HCT116 (cell line): Measurements from ENCODE around the gene CFB. TPM values are rescaled to one million over a fixed set of nuclear protein-coding genes. Genes with fewer than 3 reads are reported as not detected.

Experiments
- ATAC-seq: fragments of 200-7000 bp; cut with Tn5 transposase; 2 replicates; pipeline ENCODE4 v1.9.1; 2020; ENCODE audit warnings: mild to moderate bottlenecking, moderate library complexity
- BruUV-seq: library from RNA; stranded (reverse); fragments of 400-500 nt; replicated peaks from 2 replicates; lab custom pipeline; 2021; lab: Mats Ljungman, UMichigan
- CTCF ChIA-PET: fragments of 300-600 bp; sonication (Branson Sonifier 250); formaldehyde crosslinking; loops from one replicate; lab custom pipeline; 2021; ENCODE audit warnings: antibody characterized with exemption; lab: Charles Lee
- POLR2A ChIA-PET: fragments of 300-600, 350-600 bp; sonication (Branson Sonifier 250); formaldehyde crosslinking; loops from one replicate; lab custom pipeline; 2021; ENCODE audit warnings: antibody characterized with exemption; lab: Charles Lee
- RAD21 ChIA-PET, 2 experiments: fragments of 300-600 bp; sonication (Branson Sonifier 250); formaldehyde crosslinking; loops; one replicate each; lab custom pipeline; 2023; ENCODE audit warnings: low total read pairs in 2 of 2; ENCODE audit not compliant: uncharacterized antibody in 2 of 2, unreplicated experiment in 2 of 2, low non-redundant PET in 1 of 2; lab: Charles Lee
- DNase-seq: peaks from one replicate; pipeline ENCODE4 v3.0.0-alpha.2; 2010; ENCODE audit warnings: low read depth, low spot score
- H2AFZ ChIP-seq: fragments of 200-600 bp; shearing (Covaris generic), sonication (generic); 2 replicates; pipeline ENCODE4 v1.6.1; 2017; ENCODE audit warnings: low read depth, mixed run types, mixed read lengths, antibody characterized with exemption, low read length; ENCODE audit not compliant: poor library complexity, severe bottlenecking
- H3K27ac ChIP-seq: 2 replicates; pipeline ENCODE4 v1.5.1; 2012; ENCODE audit warnings: low read depth, low read length
- H3K27me3 ChIP-seq: fragments of 200-600 bp; sonication (generic); 2 replicates; pipeline ENCODE4 v1.6.1; 2016; ENCODE audit warnings: mixed run types, low read length, mixed read lengths; ENCODE audit not compliant: insufficient read depth
- H3K36me3 ChIP-seq, 2 experiments: fragments of 200-500 bp in 1 of 2; fragments of 200-600 bp in 1 of 2; sonication (Bioruptor generic) in 1 of 2; sonication (generic) in 1 of 2; 2 replicates each; pipeline versions ENCODE4 v1.5.1 to v1.6.1; 2014 to 2016; ENCODE audit warnings: low read length in 2 of 2, inconsistent platforms in 1 of 2, mixed read lengths in 1 of 2, mixed run types in 1 of 2; ENCODE audit not compliant: insufficient read depth in 2 of 2, control insufficient read depth in 1 of 2
- H3K4me1 ChIP-seq, 2 experiments: fragments of 200-600 bp in 1 of 2; sonication (generic) in 1 of 2; 2 replicates each; pipeline versions ENCODE4 v1.5.1 to v1.6.1; 2012 to 2017; ENCODE audit warnings: low read length in 2 of 2, inconsistent platforms in 1 of 2, mild to moderate bottlenecking in 1 of 2, mixed read lengths in 1 of 2, mixed run types in 1 of 2, moderate library complexity in 1 of 2; ENCODE audit not compliant: insufficient read depth in 2 of 2, control insufficient read depth in 1 of 2
- H3K4me2 ChIP-seq: fragments of 200-600 bp; sonication (generic); 2 replicates; pipeline ENCODE4 v1.6.1; 2017; ENCODE audit warnings: mixed run types, low read length, mixed read lengths
- H3K4me3 ChIP-seq, 2 experiments: fragments of 200-600 bp in 1 of 2; sonication (generic) in 1 of 2; replicated peaks in 1 of 2; 2 replicates each; pipeline ENCODE4 v1.5.1; 2011 to 2016; ENCODE audit warnings: low read length in 2 of 2, control low read depth in 1 of 2, low read depth in 1 of 2, mild to moderate bottlenecking in 1 of 2, mixed read lengths in 1 of 2, mixed run types in 1 of 2
- H3K79me2 ChIP-seq: fragments of 200-600 bp; sonication (generic); 2 replicates; pipeline ENCODE4 v1.6.1; 2017; ENCODE audit warnings: mild to moderate bottlenecking, mixed run types, low read length, moderate library complexity, mixed read lengths; ENCODE audit not compliant: insufficient read depth
- H3K9ac ChIP-seq: fragments of 200-600 bp; sonication (generic); 2 replicates; pipeline ENCODE4 v1.6.1; 2016; ENCODE audit warnings: low read length, mixed read lengths
- H3K9me2 ChIP-seq: fragments of 200-600 bp; sonication (generic), shearing (Covaris generic); 2 replicates; pipeline ENCODE4 v1.6.1; 2017; ENCODE audit warnings: mixed run types, mild to moderate bottlenecking, moderate library complexity; ENCODE audit not compliant: insufficient read depth
- H3K9me3 ChIP-seq, 2 experiments: fragments of 200-500 bp in 1 of 2; fragments of 200-600 bp in 1 of 2; sonication (Bioruptor generic) in 1 of 2; sonication (generic) in 1 of 2; 2 replicates each; pipeline ENCODE4 v1.6.1; 2014 to 2017; ENCODE audit warnings: low read length in 2 of 2, mixed read lengths in 2 of 2, inconsistent platforms in 1 of 2, low read depth in 1 of 2, mild to moderate bottlenecking in 1 of 2, mixed run types in 1 of 2, moderate library complexity in 1 of 2; ENCODE audit not compliant: control insufficient read depth in 1 of 2, insufficient read depth in 1 of 2
- H4K20me1 ChIP-seq: fragments of 200-600 bp; sonication (generic), shearing (Covaris generic); 2 replicates; pipeline ENCODE4 v1.6.1; 2017; ENCODE audit warnings: mixed run types, mild to moderate bottlenecking, moderate library complexity; ENCODE audit not compliant: insufficient read depth
- ATF3 ChIP-seq: IDR thresholded peaks from 2 replicates; pipeline ENCODE4 v1.6.1; 2012
- CBX3 ChIP-seq: IDR thresholded peaks from 2 replicates; pipeline ENCODE4 v1.6.1; 2012; ENCODE audit warnings: low read depth
- CEBPB ChIP-seq: IDR thresholded peaks from 2 replicates; pipeline ENCODE4 v1.6.1; 2012; ENCODE audit warnings: low read depth
- CTCF ChIP-seq, 3 experiments: fragments of 200-600 bp in 1 of 3; sonication (generic) in 1 of 3; IDR thresholded peaks in 2 of 3; conservative IDR thresholded peaks in 1 of 3; 2 replicates each; pipeline ENCODE4 v1.5.1; 2012 to 2017; ENCODE audit warnings: low read depth in 2 of 3, low read length in 2 of 3, antibody characterized with exemption in 1 of 3, borderline replicate concordance in 1 of 3, control low read depth in 1 of 3, mild to moderate bottlenecking in 1 of 3, mixed read lengths in 1 of 3, mixed run types in 1 of 3, moderate library complexity in 1 of 3; ENCODE audit not compliant: insufficient read depth in 1 of 3
- EGR1 ChIP-seq: IDR thresholded peaks from 2 replicates; pipeline ENCODE4 v1.6.1; 2012; ENCODE audit warnings: low read depth
- ELF1 ChIP-seq: IDR thresholded peaks from 2 replicates; pipeline ENCODE4 v1.6.1; 2012; ENCODE audit warnings: low read depth, borderline replicate concordance
- EZH2 ChIP-seq: fragments of 200-600 bp; sonication (generic); IDR thresholded peaks from 2 replicates; pipeline ENCODE4 v1.6.1; 2017; ENCODE audit warnings: antibody characterized with exemption, mixed run types
- EZH2phosphoT487 ChIP-seq: fragments of 200-600 bp; IDR thresholded peaks from 2 replicates; pipeline ENCODE4 v1.6.1; 2018; ENCODE audit warnings: antibody characterized with exemption, borderline replicate concordance
- FOSL1 ChIP-seq: IDR thresholded peaks from 2 replicates; pipeline ENCODE4 v1.6.1; 2012; ENCODE audit warnings: low read depth
- JUND ChIP-seq: IDR thresholded peaks from 2 replicates; pipeline ENCODE4 v1.6.1; 2012
- POLR2A ChIP-seq: IDR thresholded peaks from 2 replicates; pipeline ENCODE4 v1.7.0; 2011; ENCODE audit warnings: borderline replicate concordance; ENCODE audit not compliant: insufficient read depth, insufficient read length; ENCODE audit errors: extremely low read depth
- POLR2AphosphoS5 ChIP-seq: IDR thresholded peaks from 2 replicates; pipeline ENCODE4 v1.6.1; 2011; ENCODE audit warnings: mild to moderate bottlenecking, low read depth, low read length, moderate library complexity
- REST ChIP-seq: IDR thresholded peaks from 2 replicates; pipeline ENCODE4 v1.6.1; 2012; ENCODE audit warnings: low read depth
- SIN3A ChIP-seq: IDR thresholded peaks from 2 replicates; pipeline ENCODE4 v1.6.1; 2012; ENCODE audit warnings: low read depth
- SP1 ChIP-seq: IDR thresholded peaks from 2 replicates; pipeline ENCODE4 v1.6.1; 2012; ENCODE audit warnings: low read depth
- SRF ChIP-seq: IDR thresholded peaks from 2 replicates; pipeline ENCODE4 v1.6.1; 2012; ENCODE audit warnings: low read depth
- ZFX ChIP-seq: fragments of 450-650 bp; IDR thresholded peaks from 2 replicates; pipeline ENCODE4 v1.6.1; 2017
- ZNF274 ChIP-seq: fragments of 200-500 bp; sonication (Bioruptor generic); IDR thresholded peaks from 2 replicates; pipeline ENCODE4 v1.6.1; 2014; ENCODE audit warnings: mild to moderate bottlenecking, low read depth, low read length, inconsistent platforms
- intact Hi-C: fragments of 100-400 bp; cut with micrococcal nuclease; formaldehyde crosslinking; loops from 2 replicates; pipeline ENCODE4 v1.10.0; 2022
- total RNA-seq: library from RNA; stranded (reverse); gene quantifications from one replicate; pipeline ENCODE4 v1.2.1, GENCODE V29; 2021; ENCODE audit not compliant: unreplicated experiment
- TF ChIP-seq, protein P1 (sequence below): IDR thresholded peaks from 2 replicates; pipeline ENCODE4 v1.6.1; 2011; ENCODE audit warnings: mild to moderate bottlenecking, low read length, moderate library complexity; ENCODE audit not compliant: insufficient replicate concordance; ENCODE audit errors: extremely low read depth
- TF ChIP-seq, protein P2 (sequence below): IDR thresholded peaks from 2 replicates; pipeline ENCODE4 v1.6.1; 2012

The CFB gene
- total RNA-seq, 1 experiment from 2014 or later: 1.5 TPM

DNA sequence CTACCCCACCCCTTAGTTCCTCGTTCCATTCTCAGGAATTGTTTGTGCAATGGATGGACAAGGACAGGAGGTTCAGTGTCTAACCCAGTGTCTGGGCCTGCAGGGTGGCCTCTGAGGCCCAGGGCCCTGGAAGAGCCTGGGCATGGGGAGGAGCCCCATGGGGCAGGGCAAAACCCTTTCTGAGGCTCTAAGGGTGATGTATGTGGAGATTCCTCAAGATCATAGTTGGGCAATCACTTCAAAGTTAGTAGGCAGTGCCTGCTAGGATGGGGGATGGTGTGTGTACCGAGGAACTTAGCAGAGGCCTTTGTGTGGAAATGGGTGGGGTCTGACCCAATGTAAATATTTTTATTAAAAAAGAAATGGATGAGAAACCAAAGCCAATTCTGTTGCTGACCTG is 25.1 kb upstream of the CFB start:
- no peak overlapping the region for H3K9ac ChIP-seq
- no peak for DNase-seq
- TF ChIP-seq JUND (no peak), FOSL1 (no peak), REST (no peak), SRF (no peak), ELF1 (no peak), CEBPB (no peak), ZFX (no peak), SP1 (no peak), ZNF274 (no peak), EZH2 (no peak), SIN3A (no peak), POLR2A (no peak), CBX3 (no peak), ATF3 (no peak), POLR2AphosphoS5 (no peak), CTCF (IDR thresholded peaks at IDR 0.05 in 2 of 3, conservative IDR thresholded peaks at IDR 0.05 in 1 of 3; ENCODE audit: borderline replicate concordance in 1 of 3, insufficient read depth in 1 of 3, low read depth in 2 of 3, low read length in 2 of 3) (no peak), EGR1 (no peak), EZH2phosphoT487 (no peak)
- TF ChIP-seq, protein P1, sequence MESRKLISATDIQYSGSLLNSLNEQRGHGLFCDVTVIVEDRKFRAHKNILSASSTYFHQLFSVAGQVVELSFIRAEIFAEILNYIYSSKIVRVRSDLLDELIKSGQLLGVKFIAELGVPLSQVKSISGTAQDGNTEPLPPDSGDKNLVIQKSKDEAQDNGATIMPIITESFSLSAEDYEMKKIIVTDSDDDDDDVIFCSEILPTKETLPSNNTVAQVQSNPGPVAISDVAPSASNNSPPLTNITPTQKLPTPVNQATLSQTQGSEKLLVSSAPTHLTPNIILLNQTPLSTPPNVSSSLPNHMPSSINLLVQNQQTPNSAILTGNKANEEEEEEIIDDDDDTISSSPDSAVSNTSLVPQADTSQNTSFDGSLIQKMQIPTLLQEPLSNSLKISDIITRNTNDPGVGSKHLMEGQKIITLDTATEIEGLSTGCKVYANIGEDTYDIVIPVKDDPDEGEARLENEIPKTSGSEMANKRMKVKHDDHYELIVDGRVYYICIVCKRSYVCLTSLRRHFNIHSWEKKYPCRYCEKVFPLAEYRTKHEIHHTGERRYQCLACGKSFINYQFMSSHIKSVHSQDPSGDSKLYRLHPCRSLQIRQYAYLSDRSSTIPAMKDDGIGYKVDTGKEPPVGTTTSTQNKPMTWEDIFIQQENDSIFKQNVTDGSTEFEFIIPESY: no peak
- TF ChIP-seq, protein P2, sequence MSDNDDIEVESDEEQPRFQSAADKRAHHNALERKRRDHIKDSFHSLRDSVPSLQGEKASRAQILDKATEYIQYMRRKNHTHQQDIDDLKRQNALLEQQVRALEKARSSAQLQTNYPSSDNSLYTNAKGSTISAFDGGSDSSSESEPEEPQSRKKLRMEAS: no peak
- H2AFZ ChIP-seq: no peak overlapping the region
- peaks cover 0 to 1% of the 10 kb centered on the region in 2 experiments; a peak in 1 of 4 replicates for H3K4me1 ChIP-seq
- no TSS peak for BruUV-seq
- H3K36me3 ChIP-seq: no peaks in the 10 kb centered on the region
- H3K79me2 ChIP-seq: no peaks in the 10 kb centered on the region
- H3K9me2 ChIP-seq: no peaks in the 10 kb centered on the region
- no peak for ATAC-seq
- ChIA-PET CTCF (no interaction called here), RAD21 (no interaction called here), POLR2A (no interaction called here)
- H4K20me1 ChIP-seq: no peaks in the 10 kb centered on the region
- no peak overlapping the region for H3K4me2 ChIP-seq
- no peak overlapping the region for H3K4me3 ChIP-seq
- no peaks in the 10 kb centered on the region; a peak in 1 of 4 replicates for H3K9me3 ChIP-seq
- intact Hi-C loops: no loop called here
- H3K27me3 ChIP-seq: no peaks in the 10 kb centered on the region
- H3K27ac ChIP-seq: no peak overlapping the region
